MM.1S (cell line): ENCODE results near the gene CIB4.

ENCODE experiments used
- DNase-seq: peaks from one replicate; pipeline ENCODE4 v3.0.0-alpha.2; 2015
- H2AFZ ChIP-seq: fragments of 300-600 bp; sonication (generic); 2 replicates; pipeline ENCODE4 v1.6.0; 2016; ENCODE audit warnings: antibody characterized with exemption, low read length
- H3F3A ChIP-seq: fragments of 300-600 bp; sonication (generic); 2 replicates; pipeline ENCODE4 v1.6.1; 2016; ENCODE audit warnings: mild to moderate bottlenecking, antibody characterized with exemption, low read length, moderate library complexity, mixed read lengths; ENCODE audit not compliant: insufficient read depth
- H3K27ac ChIP-seq: fragments of 300-600 bp; sonication (generic); 2 replicates; pipeline ENCODE4 v1.5.1; 2016; ENCODE audit warnings: mild to moderate bottlenecking, low read length
- H3K27me3 ChIP-seq: fragments of 300-600 bp; sonication (generic); replicated peaks from 2 replicates; pipeline ENCODE4 v1.6.0; 2016; ENCODE audit warnings: low read length; ENCODE audit not compliant: insufficient read depth
- H3K36me3 ChIP-seq: fragments of 300-600 bp; sonication (generic); replicated peaks from 2 replicates; pipeline ENCODE4 v1.6.1; 2016; ENCODE audit warnings: mild to moderate bottlenecking, low read length, mixed read lengths; ENCODE audit not compliant: insufficient read depth
- H3K4me1 ChIP-seq: fragments of 300-600 bp; sonication (generic); 2 replicates; pipeline ENCODE4 v1.6.1; 2016; ENCODE audit warnings: low read length, mixed read lengths
- H3K4me2 ChIP-seq: fragments of 300-600 bp; sonication (generic); 2 replicates; pipeline ENCODE4 v1.6.0; 2016; ENCODE audit warnings: low read depth, low read length
- H3K4me3 ChIP-seq: fragments of 300-600 bp; sonication (generic); 2 replicates; pipeline ENCODE4 v1.5.1; 2016; ENCODE audit warnings: low read length, mixed read lengths
- H3K79me2 ChIP-seq: fragments of 300-600 bp; sonication (generic); 2 replicates; pipeline ENCODE4 v1.6.1; 2016; ENCODE audit warnings: mixed run types, low read length, mixed read lengths
- H3K9ac ChIP-seq: fragments of 300-600 bp; sonication (generic); 2 replicates; pipeline ENCODE4 v1.6.1; 2016; ENCODE audit warnings: low read length, mixed read lengths
- H3K9me2 ChIP-seq: fragments of 300-600 bp; sonication (generic); replicated peaks from 2 replicates; pipeline ENCODE4 v1.6.1; 2016; ENCODE audit warnings: mild to moderate bottlenecking, low read length, mixed read lengths; ENCODE audit not compliant: insufficient read depth
- H3K9me3 ChIP-seq: fragments of 300-600 bp; sonication (generic); replicated peaks from 2 replicates; pipeline ENCODE4 v1.6.1; 2016; ENCODE audit warnings: mild to moderate bottlenecking, low read length, mixed read lengths; ENCODE audit not compliant: insufficient read depth
- H4K20me1 ChIP-seq: fragments of 300-600 bp; sonication (generic); 2 replicates; pipeline ENCODE4 v1.6.1; 2016; ENCODE audit warnings: mild to moderate bottlenecking, low read length, moderate library complexity, mixed read lengths; ENCODE audit not compliant: insufficient read depth
- EZH2 ChIP-seq: fragments of 300-600 bp; sonication (generic); optimal IDR thresholded peaks from 2 replicates; pipeline ENCODE3; 2017; ENCODE audit warnings: low read depth, mild to moderate bottlenecking, antibody characterized with exemption, low read length, mixed read lengths
- EZH2phosphoT487 ChIP-seq: fragments of 300-600 bp; sonication (generic); IDR thresholded peaks from 2 replicates; pipeline ENCODE4 v1.6.1; 2018; ENCODE audit warnings: antibody characterized with exemption, low read length
- TF ChIP-seq, protein P1 (sequence below): fragments of 300-600 bp; sonication (generic); IDR thresholded peaks from 2 replicates; pipeline ENCODE4 v1.5.1; 2016; ENCODE audit warnings: antibody characterized with exemption, low read length, mixed read lengths

CIB4 gene

DNA sequence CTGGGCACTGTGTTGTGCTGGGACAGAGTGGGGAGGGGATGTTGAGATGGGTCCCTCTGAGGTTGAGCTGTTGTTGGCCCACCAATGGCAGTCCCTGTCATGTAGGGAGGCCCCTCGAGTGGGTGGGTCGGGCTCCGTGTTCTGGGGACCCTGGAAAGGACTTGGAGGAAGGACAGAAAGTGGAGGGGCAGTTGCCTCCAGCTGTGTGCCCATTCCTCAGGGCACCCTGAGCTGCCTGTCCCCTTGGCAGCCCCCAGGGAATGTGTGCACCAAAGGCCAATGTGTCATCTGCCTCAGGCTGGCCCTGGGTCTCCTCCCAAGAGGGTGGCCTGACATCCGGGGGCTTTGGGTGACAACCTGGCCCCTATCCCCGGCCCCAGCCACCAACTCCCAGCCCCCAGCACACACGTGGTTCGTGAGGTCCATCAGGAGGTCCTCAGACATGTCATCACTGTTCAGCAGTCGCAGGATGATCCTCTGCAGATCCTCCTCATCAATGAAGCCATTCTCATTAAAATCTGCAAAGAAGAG, 57.7 kb downstream of the CIB4 start:
- Histone ChIP-seq H3K27me3 (peaks cover 100% of the 10 kb centered on the region), H3K9ac (no peak overlapping the region), H3K4me1 (no peaks in the 10 kb centered on the region), H3K36me3 (no peaks in the 10 kb centered on the region), H3K27ac (no peak overlapping the region), H3F3A (no peaks in the 10 kb centered on the region), H3K9me2 (no peaks in the 10 kb centered on the region), H3K79me2 (no peaks in the 10 kb centered on the region), H3K4me3 (no peak overlapping the region), H2AFZ (no peak overlapping the region), H3K9me3 (no peaks in the 10 kb centered on the region), H3K4me2 (no peak overlapping the region), H4K20me1 (peaks cover 7% of the 10 kb centered on the region)
- DNase-seq = no peak
- TF ChIP-seq, protein P1, sequence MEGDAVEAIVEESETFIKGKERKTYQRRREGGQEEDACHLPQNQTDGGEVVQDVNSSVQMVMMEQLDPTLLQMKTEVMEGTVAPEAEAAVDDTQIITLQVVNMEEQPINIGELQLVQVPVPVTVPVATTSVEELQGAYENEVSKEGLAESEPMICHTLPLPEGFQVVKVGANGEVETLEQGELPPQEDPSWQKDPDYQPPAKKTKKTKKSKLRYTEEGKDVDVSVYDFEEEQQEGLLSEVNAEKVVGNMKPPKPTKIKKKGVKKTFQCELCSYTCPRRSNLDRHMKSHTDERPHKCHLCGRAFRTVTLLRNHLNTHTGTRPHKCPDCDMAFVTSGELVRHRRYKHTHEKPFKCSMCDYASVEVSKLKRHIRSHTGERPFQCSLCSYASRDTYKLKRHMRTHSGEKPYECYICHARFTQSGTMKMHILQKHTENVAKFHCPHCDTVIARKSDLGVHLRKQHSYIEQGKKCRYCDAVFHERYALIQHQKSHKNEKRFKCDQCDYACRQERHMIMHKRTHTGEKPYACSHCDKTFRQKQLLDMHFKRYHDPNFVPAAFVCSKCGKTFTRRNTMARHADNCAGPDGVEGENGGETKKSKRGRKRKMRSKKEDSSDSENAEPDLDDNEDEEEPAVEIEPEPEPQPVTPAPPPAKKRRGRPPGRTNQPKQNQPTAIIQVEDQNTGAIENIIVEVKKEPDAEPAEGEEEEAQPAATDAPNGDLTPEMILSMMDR = no peak
- TF ChIP-seq EZH2phosphoT487 (no peak), EZH2 (no peak)

DNA sequence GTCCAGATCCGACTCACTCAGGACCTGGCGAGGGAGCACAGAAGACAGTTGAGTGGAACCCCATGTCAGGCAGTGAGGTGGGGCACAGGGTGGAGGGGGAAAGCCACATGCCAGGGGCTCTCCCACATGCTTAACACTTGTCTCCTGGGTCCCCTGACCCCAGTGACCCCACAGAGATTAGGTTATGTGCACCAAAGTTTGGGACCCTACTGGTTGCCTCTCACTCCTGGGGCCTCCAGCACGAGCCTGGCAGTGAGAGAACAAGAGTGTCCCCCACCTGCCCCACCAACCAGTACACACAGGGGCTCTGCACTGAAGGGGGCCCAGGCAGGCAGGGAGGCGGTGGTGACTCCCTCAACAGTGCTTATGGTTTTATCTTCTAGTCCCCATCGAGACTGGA, 58.3 kb downstream of the CIB4 start:
- TF ChIP-seq EZH2 = no peak
- TF ChIP-seq, protein P1 = no peak
- no peak for TF ChIP-seq EZH2phosphoT487
- no peaks in the 10 kb centered on the region for H3K36me3 ChIP-seq
- H4K20me1 ChIP-seq = peaks cover 7% of the 10 kb centered on the region
- no peak for DNase-seq
- H2AFZ ChIP-seq = no peak overlapping the region
- H3K4me2 ChIP-seq = no peak overlapping the region
- no peaks in the 10 kb centered on the region for H3K9me2 ChIP-seq
- H3K4me3 ChIP-seq = no peak overlapping the region
- H3K9ac ChIP-seq = no peak overlapping the region
- H3K9me3 ChIP-seq = no peaks in the 10 kb centered on the region
- H3K27me3 ChIP-seq = peaks cover 100% of the 10 kb centered on the region
- no peak overlapping the region for H3K27ac ChIP-seq
- no peaks in the 10 kb centered on the region for H3F3A ChIP-seq
- H3K4me1 ChIP-seq = no peaks in the 10 kb centered on the region
- no peaks in the 10 kb centered on the region for H3K79me2 ChIP-seq

DNA sequence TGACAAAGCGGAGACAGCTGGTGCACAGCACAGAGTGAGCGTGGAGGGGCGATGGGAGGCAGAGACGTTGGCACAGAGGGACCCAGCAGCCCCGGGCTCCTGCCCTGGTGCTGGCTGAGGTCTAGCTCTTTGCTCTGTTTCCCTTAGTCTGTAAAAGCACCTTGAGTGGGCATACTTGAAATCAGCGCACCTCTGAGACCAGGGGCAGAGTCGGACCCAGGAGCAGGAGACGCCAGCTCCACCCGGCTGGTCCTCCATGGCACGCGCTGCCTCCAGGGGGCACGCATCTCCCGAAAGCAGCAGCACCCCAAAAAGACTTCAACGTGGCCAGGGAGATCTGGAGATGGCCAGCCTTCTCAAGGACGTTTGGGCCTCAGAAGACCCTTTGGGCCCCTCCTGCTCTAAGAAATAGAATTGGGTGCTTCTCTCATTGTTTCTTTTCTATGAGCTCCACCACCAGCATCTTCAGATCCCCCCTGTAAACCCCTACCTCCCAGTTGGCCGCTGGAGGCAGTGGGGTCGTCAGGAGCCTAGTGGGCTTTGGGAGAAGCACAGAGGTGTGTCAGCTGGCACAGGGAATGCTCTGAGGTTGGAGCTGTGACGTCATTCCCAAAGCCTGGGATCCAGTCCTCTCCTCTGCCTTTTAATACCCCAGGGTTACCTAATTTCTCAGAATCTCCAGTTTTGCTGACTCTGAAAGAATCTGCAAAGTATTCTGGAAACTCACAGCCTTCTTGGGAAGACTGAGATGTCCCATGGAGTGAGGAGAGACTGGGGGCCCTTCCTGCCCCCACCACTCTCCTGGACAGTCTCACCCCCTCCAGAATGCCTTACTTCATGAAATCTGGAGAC, 58.9 kb downstream of the CIB4 start:
- Histone ChIP-seq H3K27ac (no peak overlapping the region), H3F3A (no peaks in the 10 kb centered on the region), H3K4me2 (no peak overlapping the region), H3K9ac (no peak overlapping the region), H3K27me3 (peaks cover 99% of the 10 kb centered on the region), H3K4me1 (no peaks in the 10 kb centered on the region), H3K9me2 (no peaks in the 10 kb centered on the region), H3K36me3 (no peaks in the 10 kb centered on the region), H2AFZ (no peak overlapping the region), H4K20me1 (peaks cover 7% of the 10 kb centered on the region; the same call in 1 of the 2 replicates), H3K79me2 (no peaks in the 10 kb centered on the region), H3K9me3 (no peaks in the 10 kb centered on the region), H3K4me3 (no peak overlapping the region)
- no peak for DNase-seq
- no peak for TF ChIP-seq EZH2
- TF ChIP-seq, protein P1 = peak; percentile 24
